ENCODE measurements around the gene CNTN4. TPM values are rescaled to one million over a fixed set of nuclear protein-coding genes. Genes with fewer than 3 reads are reported as not detected.

The CNTN4 gene
- polyA plus RNA-seq, 1 donor from 2014 or later, result not detected

DNA sequence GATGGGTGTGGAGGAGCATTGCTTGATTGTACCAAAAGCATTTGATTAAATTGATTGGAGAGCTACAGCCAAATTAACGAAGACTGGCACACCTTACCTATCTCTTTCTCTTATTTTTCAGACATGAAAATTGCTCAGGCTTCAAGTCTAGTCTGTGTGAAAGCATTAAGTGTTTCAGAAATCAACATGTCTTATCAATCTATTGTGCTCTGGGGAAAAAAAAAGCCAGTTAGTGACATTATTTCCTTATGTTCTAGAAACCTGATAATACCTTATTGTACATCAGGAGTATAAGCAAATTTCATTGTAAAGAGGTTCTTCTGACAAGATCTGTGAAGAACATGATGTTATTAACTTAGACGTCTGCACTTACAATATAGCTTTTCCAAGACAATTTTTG is 546.3 kb downstream of the CNTN4 start:
- Mint-ChIP-seq H3K36me3 (no peaks in the 10 kb centered on the region), H3K9me3 (peaks cover 0 to 3% (median 1%) of the 10 kb centered on the region in 3 donors), H3K4me3 (no peak overlapping the region), H3K4me1 (no peaks in the 10 kb centered on the region), H3K27ac (no peak overlapping the region), H3K27me3 (peaks cover 1% of the 10 kb centered on the region)

- no peaks in the 10 kb centered on the region for H3K36me3 Mint-ChIP-seq
- H3K27ac Mint-ChIP-seq, result no peak overlapping the region
- no peak overlapping the region for H3K4me3 Mint-ChIP-seq
- peaks cover 0 to 3% (median 1%) of the 10 kb centered on the region in 3 donors for H3K9me3 Mint-ChIP-seq
- H3K27me3 Mint-ChIP-seq, result no peaks in the 10 kb centered on the region
- no peaks in the 10 kb centered on the region for H3K4me1 Mint-ChIP-seq
These were observed 552.1 kb downstream of the CNTN4 start for GRCh38 chr3:2650746-2651145.

DNA sequence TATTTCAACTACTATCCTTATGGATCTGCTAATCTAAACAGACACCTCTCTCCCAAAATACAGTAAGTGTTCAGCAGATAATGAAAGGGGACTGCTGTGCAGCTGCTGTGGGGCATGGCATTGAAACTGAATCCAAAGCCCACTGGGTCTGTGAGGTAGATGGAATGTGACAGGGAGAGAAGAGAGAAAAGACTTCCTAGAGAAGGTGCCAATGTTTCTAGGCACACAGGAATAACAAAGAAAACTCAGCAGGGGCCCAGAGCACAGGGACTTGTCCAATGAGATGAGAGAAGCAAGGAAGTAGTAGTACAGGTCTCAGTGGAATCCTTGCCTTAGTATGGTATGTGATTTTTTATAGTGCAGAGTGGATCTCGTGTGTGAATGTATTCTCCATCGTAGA is 553.7 kb downstream of the CNTN4 start:
- Mint-ChIP-seq H3K4me1 (no peaks in the 10 kb centered on the region), H3K36me3 (no peaks in the 10 kb centered on the region), H3K27ac (no peak overlapping the region), H3K4me3 (no peak overlapping the region), H3K9me3 (peaks cover 0 to 3% (median 1%) of the 10 kb centered on the region in 3 donors), H3K27me3 (no peaks in the 10 kb centered on the region)

GRCh38 chr3:2653706-2654105 is 555.0 kb downstream of the CNTN4 start:
- Mint-ChIP-seq H3K27me3 (no peaks in the 10 kb centered on the region), H3K9me3 (no peaks in the 10 kb centered on the region), H3K4me1 (no peaks in the 10 kb centered on the region), H3K4me3 (no peak overlapping the region), H3K36me3 (no peaks in the 10 kb centered on the region), H3K27ac (no peak overlapping the region)

DNA sequence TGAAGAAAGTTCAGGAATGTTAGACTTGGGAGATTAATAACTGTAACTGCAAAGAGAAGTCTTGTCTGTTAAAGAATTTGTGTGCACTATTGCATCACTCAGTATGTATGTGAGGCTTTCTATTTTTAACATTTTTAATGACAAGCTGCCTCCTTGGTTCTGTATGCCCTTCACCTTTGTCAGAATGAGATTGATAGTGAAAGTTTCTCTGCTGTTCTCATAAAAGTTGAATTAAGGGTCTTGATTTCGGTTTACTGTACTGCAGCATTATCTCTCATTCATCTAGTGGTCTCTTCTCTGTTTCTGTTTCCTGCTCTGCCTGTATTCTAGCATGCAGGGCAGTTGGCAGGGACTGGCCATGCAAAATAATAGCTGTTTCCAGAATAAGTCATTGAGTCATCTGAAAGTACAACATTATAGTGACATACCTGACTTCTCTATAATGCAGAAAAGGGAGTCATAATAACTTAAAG is 556.6 kb downstream of the CNTN4 start:
- H3K4me1 Mint-ChIP-seq, result no peaks in the 10 kb centered on the region
- H3K4me3 Mint-ChIP-seq, result no peak overlapping the region
- no peaks in the 10 kb centered on the region for H3K9me3 Mint-ChIP-seq
- H3K27me3 Mint-ChIP-seq, result no peaks in the 10 kb centered on the region
- H3K27ac Mint-ChIP-seq, result no peak overlapping the region
- H3K36me3 Mint-ChIP-seq, result no peaks in the 10 kb centered on the region

DNA sequence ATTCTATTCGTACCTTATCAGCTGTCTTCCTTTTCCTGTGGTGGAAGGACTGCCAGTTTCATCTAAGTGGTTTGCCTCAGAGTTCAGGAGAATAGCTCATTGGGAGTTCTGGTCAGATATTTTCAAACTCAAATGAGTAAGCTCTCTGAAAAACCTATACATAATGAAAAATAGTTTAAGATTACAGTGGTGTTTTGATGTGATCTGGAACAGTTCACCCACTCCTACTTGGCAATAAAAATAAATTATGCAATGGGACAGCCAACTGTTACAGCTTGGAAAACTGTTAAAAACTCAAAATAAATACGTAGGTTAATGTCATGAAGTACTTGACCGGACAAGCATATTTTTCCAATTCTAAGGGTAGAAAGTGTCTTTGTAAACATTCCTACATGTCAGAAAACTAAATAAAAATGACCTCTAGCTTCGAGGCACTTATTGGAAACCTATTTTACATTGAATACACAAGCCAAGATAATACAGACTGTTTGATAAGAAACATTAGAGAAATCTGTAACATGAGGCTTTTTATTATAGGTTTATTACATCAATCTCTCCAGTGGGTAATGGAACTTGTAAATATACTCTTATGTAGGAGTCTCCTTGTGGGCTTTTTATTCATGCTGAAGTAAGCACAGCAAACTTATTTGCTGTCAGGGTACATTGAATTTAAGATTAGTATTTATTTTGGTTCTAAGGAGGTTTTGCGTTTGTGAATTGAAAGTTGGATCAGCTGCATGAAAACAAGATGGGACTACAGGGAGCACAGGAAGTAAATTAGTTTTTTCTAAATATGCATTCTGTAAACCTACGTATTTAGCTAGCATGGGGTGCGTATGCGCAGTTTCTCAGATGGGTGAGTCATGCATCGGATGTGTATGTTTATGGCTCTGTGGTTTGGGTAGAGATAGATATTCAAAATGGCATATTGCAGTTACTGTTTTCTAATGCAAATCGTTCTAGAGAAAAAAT is 558.4 kb downstream of the CNTN4 start:
- Mint-ChIP-seq H3K27me3 (no peaks in the 10 kb centered on the region), H3K9me3 (no peaks in the 10 kb centered on the region), H3K4me3 (no peak overlapping the region), H3K27ac (no peak overlapping the region), H3K4me1 (no peaks in the 10 kb centered on the region), H3K36me3 (no peaks in the 10 kb centered on the region)

DNA sequence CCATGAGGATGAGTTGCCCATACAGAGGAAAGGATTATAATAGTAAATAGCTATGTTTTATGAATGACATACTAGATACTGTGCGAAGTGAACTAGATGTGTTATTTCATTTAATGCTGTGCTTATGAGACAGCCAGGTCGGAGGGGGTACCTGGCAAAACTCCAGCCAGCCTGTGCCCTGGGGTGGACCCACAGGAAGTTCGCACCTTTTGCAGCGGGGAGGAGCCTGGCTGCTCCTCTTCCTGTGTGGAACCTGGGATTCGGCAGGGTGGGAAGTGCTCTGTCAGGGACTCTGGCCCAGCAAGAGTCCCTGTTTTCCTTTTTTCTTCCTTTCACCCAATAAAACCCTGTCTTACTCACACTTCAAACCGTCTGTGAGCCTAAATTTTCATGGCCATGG is 559.3 kb downstream of the CNTN4 start:
- Mint-ChIP-seq H3K9me3 (no peaks in the 10 kb centered on the region), H3K27ac (no peak overlapping the region)

GRCh38 chr3:2659896-2660295 is 561.2 kb downstream of the CNTN4 start:
- Mint-ChIP-seq H3K9me3 (no peaks in the 10 kb centered on the region), H3K27ac (no peak overlapping the region), H3K4me3 (no peak overlapping the region), H3K36me3 (no peaks in the 10 kb centered on the region), H3K4me1 (no peaks in the 10 kb centered on the region), H3K27me3 (no peaks in the 10 kb centered on the region)

More for the DNA sequence above, 559.3 kb downstream of the CNTN4 start:
- no peaks in the 10 kb centered on the region for H3K36me3 Mint-ChIP-seq
- H3K4me3 Mint-ChIP-seq, result no peak overlapping the region
- H3K4me1 Mint-ChIP-seq, result no peaks in the 10 kb centered on the region
- no peaks in the 10 kb centered on the region for H3K27me3 Mint-ChIP-seq

GRCh38 chr3:2661078-2661477 is 562.4 kb downstream of the CNTN4 start:
- Mint-ChIP-seq H3K27ac (no peak overlapping the region), H3K36me3 (no peaks in the 10 kb centered on the region), H3K9me3 (no peaks in the 10 kb centered on the region), H3K27me3 (no peaks in the 10 kb centered on the region), H3K4me1 (no peaks in the 10 kb centered on the region), H3K4me3 (no peak overlapping the region)

- H3K4me3 Mint-ChIP-seq, result no peak overlapping the region
- no peaks in the 10 kb centered on the region for H3K36me3 Mint-ChIP-seq
- no peaks in the 10 kb centered on the region for H3K9me3 Mint-ChIP-seq
- H3K27me3 Mint-ChIP-seq, result no peaks in the 10 kb centered on the region
- H3K4me1 Mint-ChIP-seq, result no peaks in the 10 kb centered on the region
- no peak overlapping the region for H3K27ac Mint-ChIP-seq
These were observed 578.8 kb downstream of the CNTN4 start for GRCh38 chr3:2677501-2677900.

DNA sequence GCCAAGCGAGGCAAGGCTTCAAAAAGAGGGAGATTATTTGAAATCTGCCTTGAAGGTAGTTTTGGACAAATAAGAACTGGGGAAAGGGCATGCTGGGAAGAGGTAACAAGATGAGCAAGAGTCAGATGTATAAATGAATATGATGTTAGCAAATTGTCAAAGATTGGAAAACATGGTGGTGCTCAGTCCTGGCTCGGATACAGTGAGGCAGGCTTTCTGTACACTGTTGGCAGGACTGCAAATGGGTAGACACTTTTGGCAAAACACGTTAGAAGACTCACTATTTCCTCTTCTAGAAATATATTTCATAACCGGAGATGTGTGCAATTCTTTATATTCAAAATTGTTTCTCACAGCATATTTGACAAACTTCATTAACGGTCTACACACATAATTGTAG is 581.6 kb downstream of the CNTN4 start:
- H3K27me3 Mint-ChIP-seq, result no peaks in the 10 kb centered on the region
- no peak overlapping the region for H3K4me3 Mint-ChIP-seq
- no peaks in the 10 kb centered on the region for H3K4me1 Mint-ChIP-seq
- H3K27ac Mint-ChIP-seq, result no peak overlapping the region
- no peaks in the 10 kb centered on the region for H3K9me3 Mint-ChIP-seq
- no peaks in the 10 kb centered on the region for H3K36me3 Mint-ChIP-seq

DNA sequence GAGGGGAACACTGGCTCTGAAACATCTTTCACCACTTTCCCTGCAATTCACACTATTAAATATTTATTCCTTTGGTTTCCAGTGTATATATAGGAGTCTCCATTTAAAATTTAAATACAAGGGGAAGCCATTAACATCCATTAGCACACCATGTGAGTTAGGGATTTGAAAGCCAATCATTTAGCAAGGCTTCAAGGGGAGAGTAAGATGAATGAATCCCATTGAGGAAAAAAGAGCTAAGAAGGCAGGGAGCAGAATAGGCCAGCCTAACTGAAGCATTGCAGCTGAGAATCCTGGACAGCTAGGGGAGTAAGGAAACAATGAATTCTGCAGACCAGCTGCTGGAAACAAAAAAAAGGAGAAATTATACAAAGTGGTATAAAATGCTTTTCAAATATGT is 585.4 kb downstream of the CNTN4 start:
- Mint-ChIP-seq H3K9me3 (no peaks in the 10 kb centered on the region), H3K4me3 (no peak overlapping the region), H3K27ac (peak overlapping the region in 1 of 3 donors; percentile 7), H3K27me3 (no peaks in the 10 kb centered on the region), H3K4me1 (no peaks in the 10 kb centered on the region), H3K36me3 (no peaks in the 10 kb centered on the region)

- Mint-ChIP-seq H3K27ac (no peak overlapping the region), H3K9me3 (no peaks in the 10 kb centered on the region), H3K4me3 (no peak overlapping the region), H3K27me3 (no peaks in the 10 kb centered on the region), H3K4me1 (no peaks in the 10 kb centered on the region), H3K36me3 (no peaks in the 10 kb centered on the region)
These were observed 588.3 kb downstream of the CNTN4 start for GRCh38 chr3:2686816-2687502.

- Mint-ChIP-seq H3K4me3 (no peak overlapping the region), H3K27me3 (no peaks in the 10 kb centered on the region), H3K9me3 (no peaks in the 10 kb centered on the region), H3K36me3 (no peaks in the 10 kb centered on the region), H3K4me1 (no peaks in the 10 kb centered on the region), H3K27ac (no peak overlapping the region)
These were observed 598.9 kb downstream of the CNTN4 start for GRCh38 chr3:2697589-2697988.

DNA sequence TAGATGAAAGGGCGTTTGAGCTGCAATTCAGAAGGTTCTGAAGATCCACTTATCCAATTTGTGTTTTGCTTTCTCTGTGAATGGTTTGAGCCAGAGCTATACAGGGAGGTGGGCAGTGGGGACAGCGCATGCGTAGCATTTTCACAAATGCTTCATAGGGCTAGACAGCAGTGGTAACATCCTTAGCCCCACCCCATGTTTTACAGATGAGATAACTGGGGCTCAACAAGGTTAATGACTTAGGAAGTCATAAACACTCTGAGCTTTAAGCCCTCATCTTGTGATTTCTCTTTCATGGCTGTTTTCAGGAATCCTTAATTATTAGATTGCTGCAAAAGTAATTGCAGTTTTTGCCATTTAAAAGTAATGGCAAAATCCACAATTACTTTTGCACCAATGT is 602.8 kb downstream of the CNTN4 start:
- Mint-ChIP-seq H3K27me3 (peaks cover 1% of the 10 kb centered on the region), H3K27ac (no peak overlapping the region), H3K9me3 (no peaks in the 10 kb centered on the region), H3K36me3 (no peaks in the 10 kb centered on the region), H3K4me3 (no peak overlapping the region), H3K4me1 (no peaks in the 10 kb centered on the region)
